Colon (tissue), 2 donors: ENCODE data around the gene TGM2.

Experiments
- FAIRE-seq: peaks from 2 replicates; lab custom pipeline; 2012; peaks lifted over from hg19 to GRCh38; lab: Jason Lieb, UNC
- donor health status: control.
- donor health status: control.

Gene TGM2

GRCh38 chr20:38092915-38093314 lies 72.2 kb downstream of the TGM2 start:
- no peak for FAIRE-seq

GRCh38 chr20:38092260-38092857 lies 72.7 kb downstream of the TGM2 start:
- FAIRE-seq: no peak

- FAIRE-seq: no peak
These were observed 73.4 kb downstream of the TGM2 start for GRCh38 chr20:38091441-38092216.

- no peak for FAIRE-seq
These were observed 75.0 kb downstream of the TGM2 start for GRCh38 chr20:38090061-38090460.

GRCh38 chr20:38089500-38089899 lies 75.6 kb downstream of the TGM2 start:
- no peak for FAIRE-seq

- FAIRE-seq: no peak
These were observed 80.0 kb downstream of the TGM2 start for GRCh38 chr20:38085026-38085425.

GRCh38 chr20:38084425-38084951 lies 80.6 kb downstream of the TGM2 start:
- FAIRE-seq: no peak

GRCh38 chr20:38083338-38084048 lies 81.6 kb downstream of the TGM2 start:
- no peak for FAIRE-seq

GRCh38 chr20:38082894-38083293 lies 82.2 kb downstream of the TGM2 start:
- no peak for FAIRE-seq

- FAIRE-seq: no peak
These were observed 83.5 kb downstream of the TGM2 start for GRCh38 chr20:38081575-38081974.

GRCh38 chr20:38079353-38079752 lies 85.7 kb downstream of the TGM2 start:
- FAIRE-seq: no peak

GRCh38 chr20:38078084-38078483 lies 87.0 kb downstream of the TGM2 start:
- FAIRE-seq: no peak
